ENCODE data around the gene RMND1.

The RMND1 gene

GRCh38 chr6:151451950-151452749 lies at the start of gene RMND1:
Gene RMND1 (minus strand): TSS chr6:151452126. CDS start chr6:151445811, 6,315 bp downstream.
- DNase-seq (ENCODE audit: extremely low spot score), result peak; percentile 97
- CTCF ChIA-PET, result interaction anchor here (1.0 to 2.1 kb wide), 4 partner anchors 10 to 47 kb away, joined by 3 to 30 read pairs (median 6); no protein-coding TSS in a partner anchor
- POLR2A ChIA-PET, result interaction anchor here (1.1 kb wide), 1 partner anchor 10 kb away, joined by 3 read pairs; no protein-coding TSS in a partner anchor
- no peak for TF ChIP-seq CTCF (IDR thresholded peaks at IDR 0.05; ENCODE audit: control extremely low read depth, extremely low read depth, low read depth, missing control alignments)

DNA sequence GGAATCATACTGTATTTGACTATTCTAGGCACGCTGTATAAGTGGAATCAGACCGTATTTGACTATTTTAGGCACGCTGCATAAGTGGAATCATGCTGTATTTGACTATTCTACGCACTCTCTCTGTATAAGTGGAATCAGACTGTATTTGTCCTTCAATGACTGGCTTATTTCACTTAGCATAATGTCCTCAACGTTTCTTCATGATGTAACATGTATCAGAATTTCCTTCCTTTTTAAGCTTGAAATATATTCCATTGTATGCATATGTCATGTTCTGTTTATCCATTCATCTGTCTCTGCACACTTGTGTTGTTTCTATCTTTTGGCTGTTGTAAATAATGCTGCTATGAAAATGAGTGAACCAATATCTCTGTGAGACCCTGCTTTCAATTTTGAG lies 47.6 kb upstream of the RMND1 start:
- no peak for DNase-seq (ENCODE audit: extremely low spot score)
- ChIA-PET CTCF (no interaction called here), POLR2A (no interaction called here)
- TF ChIP-seq CTCF (IDR thresholded peaks at IDR 0.05; ENCODE audit: control extremely low read depth, extremely low read depth, low read depth, missing control alignments), result no peak

- DNase-seq (ENCODE audit: extremely low spot score), result no peak
- CTCF ChIA-PET, result no interaction called here
- no peak for TF ChIP-seq CTCF (IDR thresholded peaks at IDR 0.05; ENCODE audit: control extremely low read depth, extremely low read depth, low read depth, missing control alignments)
- POLR2A ChIA-PET, result no interaction called here
These were observed 46.4 kb upstream of the RMND1 start for GRCh38 chr6:151498327-151498726.

DNA sequence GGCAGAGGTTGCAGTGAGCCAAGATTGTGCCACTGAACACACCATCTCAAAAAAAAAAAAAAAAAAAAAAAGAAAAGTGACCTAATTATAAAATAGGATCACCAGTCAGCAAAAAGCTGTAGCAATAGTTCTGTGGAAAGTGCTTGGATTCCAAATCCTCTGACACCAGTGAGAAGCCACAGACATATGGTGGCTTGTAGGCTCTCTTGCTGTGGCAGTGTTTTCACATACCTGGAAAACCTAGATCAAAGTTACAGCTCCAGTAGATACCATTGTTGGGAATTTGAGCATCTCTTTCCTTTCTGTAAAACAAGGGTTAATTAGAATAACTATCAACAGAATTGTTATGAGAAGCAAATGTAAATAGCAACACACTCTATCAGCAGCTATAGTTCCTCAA lies 46.0 kb upstream of the RMND1 start:
- DNase-seq (ENCODE audit: extremely low spot score), result no peak
- ChIA-PET CTCF (no interaction called here), POLR2A (no interaction called here)
- TF ChIP-seq CTCF (IDR thresholded peaks at IDR 0.05; ENCODE audit: control extremely low read depth, extremely low read depth, low read depth, missing control alignments), result no peak

- ChIA-PET POLR2A (no interaction called here), CTCF (no interaction called here)
- TF ChIP-seq CTCF (IDR thresholded peaks at IDR 0.05; ENCODE audit: control extremely low read depth, extremely low read depth, low read depth, missing control alignments), result no peak
- DNase-seq (ENCODE audit: extremely low spot score), result no peak
These were observed 43.5 kb upstream of the RMND1 start for GRCh38 chr6:151495380-151495779.

DNA sequence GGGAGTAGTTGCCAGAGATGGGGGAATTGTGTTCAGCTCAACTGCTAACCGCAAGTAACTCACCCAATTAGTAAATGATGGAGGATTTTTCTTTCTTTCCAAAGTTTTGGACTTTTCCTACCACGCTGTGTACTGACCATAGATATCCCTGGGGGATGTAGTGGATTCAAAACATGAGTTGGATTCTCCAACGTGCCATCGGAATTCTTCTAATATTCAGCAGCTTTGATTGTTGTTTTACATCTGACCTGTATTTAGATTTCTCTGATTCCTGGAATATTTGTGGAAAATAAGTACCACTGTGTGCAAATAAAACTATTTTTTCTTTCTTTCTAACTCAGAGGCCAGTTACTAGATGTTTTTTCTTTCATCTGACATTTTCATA lies 43.0 kb upstream of the RMND1 start:
- ChIA-PET CTCF (no interaction called here), POLR2A (no interaction called here)
- DNase-seq (ENCODE audit: extremely low spot score), result no peak
- TF ChIP-seq CTCF (IDR thresholded peaks at IDR 0.05; ENCODE audit: control extremely low read depth, extremely low read depth, low read depth, missing control alignments), result no peak
